GM08714 (cell line): ENCODE results near the gene ZFHX2.
A peak's percentile ranks its signal among the peaks of the same experiment; 100 is the strongest.

Experiments used
- H3K4me3 ChIP-seq: fragments of 200-500 bp; sonication (Bioruptor generic); 2 replicates; pipeline ENCODE4 v1.5.1; 2014; ENCODE audit warnings: mild to moderate bottlenecking, low read length, inconsistent platforms
- ZNF274 ChIP-seq: IDR thresholded peaks from 2 replicates; pipeline ENCODE4 v1.6.1; 2012; ENCODE audit warnings: mild to moderate bottlenecking, low read depth, low read length

Gene ZFHX2

GRCh38 chr14:23579311-23579630 is 27.7 kb upstream of the ZFHX2 start:
- TF ChIP-seq ZNF274 = no peak
- no peak overlapping the region for H3K4me3 ChIP-seq

- peak within 1 kb of the TSS; percentile 53; the same call in 1 of the 2 replicates for H3K4me3 ChIP-seq
- no peak for TF ChIP-seq ZNF274
Observed at GRCh38 chr14:23578560-23579310, 27.2 kb upstream of the ZFHX2 start, which contains the start of gene JPH4. Gene JPH4 (minus strand): TSS chr14:23578790. CDS start chr14:23577453, 1,337 bp downstream.

GRCh38 chr14:23577710-23578392 is 26.3 kb upstream of the ZFHX2 start:
- TF ChIP-seq ZNF274 = no peak
- peak overlapping the region; percentile 53; the same call in 1 of the 2 replicates for H3K4me3 ChIP-seq

- no peak for TF ChIP-seq ZNF274
- H3K4me3 ChIP-seq = peak overlapping the region; percentile 53; the same call in 1 of the 2 replicates
Observed at GRCh38 chr14:23577004-23577681, 25.6 kb upstream of the ZFHX2 start.

GRCh38 chr14:23573384-23574015 is 21.9 kb upstream of the ZFHX2 start:
- no peak for TF ChIP-seq ZNF274
- H3K4me3 ChIP-seq = no peak overlapping the region

- H3K4me3 ChIP-seq = no peak overlapping the region
- no peak for TF ChIP-seq ZNF274
Observed at GRCh38 chr14:23572836-23573235, 21.3 kb upstream of the ZFHX2 start.

GRCh38 chr14:23572524-23572828 is 20.9 kb upstream of the ZFHX2 start:
- no peak overlapping the region for H3K4me3 ChIP-seq
- no peak for TF ChIP-seq ZNF274

GRCh38 chr14:23571701-23572523 is 20.3 kb upstream of the ZFHX2 start:
- H3K4me3 ChIP-seq = no peak overlapping the region
- no peak for TF ChIP-seq ZNF274

- TF ChIP-seq ZNF274 = no peak
- H3K4me3 ChIP-seq = no peak overlapping the region
Observed at GRCh38 chr14:23570806-23571483, 19.4 kb upstream of the ZFHX2 start.

- no peak overlapping the region for H3K4me3 ChIP-seq
- no peak for TF ChIP-seq ZNF274
Observed at GRCh38 chr14:23569443-23570151, 18.0 kb upstream of the ZFHX2 start.

GRCh38 chr14:23568600-23569331 is 17.2 kb upstream of the ZFHX2 start:
- no peak overlapping the region; the same call in 1 of the 2 replicates for H3K4me3 ChIP-seq
- no peak for TF ChIP-seq ZNF274

GRCh38 chr14:23568021-23568599 is 16.5 kb upstream of the ZFHX2 start:
- TF ChIP-seq ZNF274 = no peak
- peak overlapping the region; percentile 77; the same call in 1 of the 2 replicates for H3K4me3 ChIP-seq
